ENCODE measurements around the gene AKAP13.

GRCh38 chr15:85440451-85440850 lies 60.0 kb downstream of the AKAP13 start:
- TF ChIP-seq, protein P1, sequence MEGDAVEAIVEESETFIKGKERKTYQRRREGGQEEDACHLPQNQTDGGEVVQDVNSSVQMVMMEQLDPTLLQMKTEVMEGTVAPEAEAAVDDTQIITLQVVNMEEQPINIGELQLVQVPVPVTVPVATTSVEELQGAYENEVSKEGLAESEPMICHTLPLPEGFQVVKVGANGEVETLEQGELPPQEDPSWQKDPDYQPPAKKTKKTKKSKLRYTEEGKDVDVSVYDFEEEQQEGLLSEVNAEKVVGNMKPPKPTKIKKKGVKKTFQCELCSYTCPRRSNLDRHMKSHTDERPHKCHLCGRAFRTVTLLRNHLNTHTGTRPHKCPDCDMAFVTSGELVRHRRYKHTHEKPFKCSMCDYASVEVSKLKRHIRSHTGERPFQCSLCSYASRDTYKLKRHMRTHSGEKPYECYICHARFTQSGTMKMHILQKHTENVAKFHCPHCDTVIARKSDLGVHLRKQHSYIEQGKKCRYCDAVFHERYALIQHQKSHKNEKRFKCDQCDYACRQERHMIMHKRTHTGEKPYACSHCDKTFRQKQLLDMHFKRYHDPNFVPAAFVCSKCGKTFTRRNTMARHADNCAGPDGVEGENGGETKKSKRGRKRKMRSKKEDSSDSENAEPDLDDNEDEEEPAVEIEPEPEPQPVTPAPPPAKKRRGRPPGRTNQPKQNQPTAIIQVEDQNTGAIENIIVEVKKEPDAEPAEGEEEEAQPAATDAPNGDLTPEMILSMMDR (IDR thresholded peaks at IDR 0.05), result no peak
- no peak for TF ChIP-seq POLR2A (IDR thresholded peaks at IDR 0.05)

Measured in uterus (tissue), 2 donors.